Colonic mucosa (tissue), 4 donors: Measurements from ENCODE around the gene SELENOH. TPM values are rescaled to one million over a fixed set of nuclear protein-coding genes. Genes with fewer than 3 reads are reported as not detected.

ENCODE experiments used
- DNase-seq: peaks from one replicate; pipeline ENCODE4 v3.0.0-alpha.2; 2020
- H3K27ac ChIP-seq: fragments of 200-600 bp; one replicate; pipeline ENCODE4 v1.8.0; 2021
- H3K27me3 ChIP-seq: fragments of 200-600 bp; one replicate; pipeline ENCODE4 v1.8.0; 2021
- H3K36me3 ChIP-seq: fragments of 200-600 bp; one replicate; pipeline ENCODE4 v1.8.0; 2021
- H3K4me1 ChIP-seq: fragments of 200-600 bp; one replicate; pipeline ENCODE4 v1.8.0; 2021; ENCODE audit warnings: mild to moderate bottlenecking
- H3K4me3 ChIP-seq: fragments of 200-600 bp; one replicate; pipeline ENCODE4 v1.8.0; 2021
- H3K9ac ChIP-seq, 2 donors: one replicate each; pipeline ENCODE4 v1.7.0; 2013; ENCODE audit warnings: control low read depth in 2 of 2, low read depth in 2 of 2, low read length in 2 of 2
- H3K9me3 ChIP-seq: fragments of 200-600 bp; one replicate; pipeline ENCODE4 v1.8.0; 2021
- intact Hi-C: fragments of 100-400 bp; cut with DNase I; formaldehyde crosslinking; loops from one replicate; pipeline ENCODE4 v1.14.1; 2022
- total RNA-seq, 2 donors: library from RNA; stranded (reverse); fragmentation: NEBNext Ultra II Directional in 1 of 2; extraction: Animal tissue kit (Norgen Biotek cat#: 25700) in 1 of 2; gene quantifications; one replicate each; pipeline ENCODE4 v1.2.1, GENCODE V29; 2021
- TF ChIP-seq, protein P1 (sequence below): fragments of 200-600 bp; IDR thresholded peaks from one replicate; pipeline ENCODE4 v1.8.0; 2022; ENCODE audit warnings: antibody characterized with exemption, mild to moderate bottlenecking
- donor health status: healthy.
- donor health status: DM: no; HTN: no; CAD: no.
- donor health status: DM: no; HTN: no; CAD: no.

Gene SELENOH
- total RNA-seq, 2 donors from 2014 or later: 86.9 to 140 TPM

DNA sequence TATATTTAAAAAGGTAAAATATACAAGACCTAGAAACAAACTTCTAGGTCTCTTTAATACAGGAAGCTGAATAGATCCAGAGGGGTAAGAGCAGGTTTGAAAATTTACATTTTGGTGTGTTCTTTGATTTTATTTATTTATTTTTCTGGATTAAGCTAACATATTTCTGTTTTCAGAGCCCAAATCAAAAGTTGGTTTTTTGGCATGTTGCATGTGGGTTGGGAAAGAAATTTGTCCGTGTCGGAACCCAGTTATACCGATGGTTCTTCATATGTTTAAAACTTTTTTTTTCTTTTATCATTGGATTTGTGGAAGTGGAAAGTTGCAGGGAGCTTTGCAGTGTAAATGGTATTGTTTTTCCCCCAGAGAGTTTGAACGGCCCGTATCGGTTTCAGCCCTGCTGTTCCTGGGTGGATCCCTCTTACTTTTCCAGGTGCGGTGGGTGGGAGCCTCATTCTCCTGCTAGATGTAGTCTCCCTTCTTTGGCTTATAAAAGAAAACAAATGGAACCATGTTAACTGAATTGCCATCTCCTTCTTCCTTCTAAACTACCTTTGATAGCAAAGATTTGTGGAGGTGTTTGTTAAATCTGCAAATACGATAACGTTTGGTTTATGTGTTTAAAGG is 21.1 kb downstream of the SELENOH start:
- Histone ChIP-seq H3K4me1 (peaks cover 8% of the 10 kb centered on the region), H3K36me3 (no peaks in the 10 kb centered on the region), H3K27me3 (no peaks in the 10 kb centered on the region), H3K9me3 (no peaks in the 10 kb centered on the region), H3K9ac (peak overlapping the region; percentile 82 to 86), H3K27ac (peak overlapping the region; percentile 89), H3K4me3 (peak overlapping the region; percentile 46)
- intact Hi-C loops: loop anchor here (5.0 kb wide), 1 partner anchor 35 kb away; no protein-coding TSS in a partner anchor
- peak; percentile 57 for DNase-seq
- TF ChIP-seq, protein P1, sequence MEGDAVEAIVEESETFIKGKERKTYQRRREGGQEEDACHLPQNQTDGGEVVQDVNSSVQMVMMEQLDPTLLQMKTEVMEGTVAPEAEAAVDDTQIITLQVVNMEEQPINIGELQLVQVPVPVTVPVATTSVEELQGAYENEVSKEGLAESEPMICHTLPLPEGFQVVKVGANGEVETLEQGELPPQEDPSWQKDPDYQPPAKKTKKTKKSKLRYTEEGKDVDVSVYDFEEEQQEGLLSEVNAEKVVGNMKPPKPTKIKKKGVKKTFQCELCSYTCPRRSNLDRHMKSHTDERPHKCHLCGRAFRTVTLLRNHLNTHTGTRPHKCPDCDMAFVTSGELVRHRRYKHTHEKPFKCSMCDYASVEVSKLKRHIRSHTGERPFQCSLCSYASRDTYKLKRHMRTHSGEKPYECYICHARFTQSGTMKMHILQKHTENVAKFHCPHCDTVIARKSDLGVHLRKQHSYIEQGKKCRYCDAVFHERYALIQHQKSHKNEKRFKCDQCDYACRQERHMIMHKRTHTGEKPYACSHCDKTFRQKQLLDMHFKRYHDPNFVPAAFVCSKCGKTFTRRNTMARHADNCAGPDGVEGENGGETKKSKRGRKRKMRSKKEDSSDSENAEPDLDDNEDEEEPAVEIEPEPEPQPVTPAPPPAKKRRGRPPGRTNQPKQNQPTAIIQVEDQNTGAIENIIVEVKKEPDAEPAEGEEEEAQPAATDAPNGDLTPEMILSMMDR: no peak

DNA sequence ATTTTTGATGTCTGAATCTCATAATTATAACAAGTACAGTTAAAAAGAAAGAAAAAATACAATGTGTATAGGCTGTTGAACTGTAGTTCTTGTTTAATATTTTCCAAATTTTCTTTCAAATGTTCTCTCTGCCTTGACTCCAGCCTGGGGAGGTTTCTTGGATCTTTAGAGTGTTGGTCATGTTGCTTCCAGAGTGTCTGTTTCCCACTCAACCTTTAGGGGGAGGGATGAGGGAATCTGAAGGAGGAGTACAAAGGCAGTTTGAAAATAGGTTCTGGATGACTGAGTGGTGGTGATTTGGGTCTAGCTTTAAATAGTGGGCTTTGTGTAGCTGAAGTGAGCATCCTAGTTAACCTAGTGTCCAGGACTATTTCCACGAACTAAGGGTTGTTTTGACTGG is 22.3 kb downstream of the SELENOH start:
- Histone ChIP-seq H3K27me3 (no peaks in the 10 kb centered on the region), H3K9me3 (no peaks in the 10 kb centered on the region), H3K36me3 (no peaks in the 10 kb centered on the region), H3K27ac (peak overlapping the region; percentile 89), H3K9ac (peak overlapping the region; percentile 56 to 86), H3K4me1 (peaks cover 8% of the 10 kb centered on the region), H3K4me3 (peak overlapping the region; percentile 46)
- DNase-seq: peak; percentile 41
- intact Hi-C loops: loop anchor here (5.0 kb wide), 1 partner anchor 34 kb away; no protein-coding TSS in a partner anchor
- TF ChIP-seq, protein P1: peak; percentile 20

DNA sequence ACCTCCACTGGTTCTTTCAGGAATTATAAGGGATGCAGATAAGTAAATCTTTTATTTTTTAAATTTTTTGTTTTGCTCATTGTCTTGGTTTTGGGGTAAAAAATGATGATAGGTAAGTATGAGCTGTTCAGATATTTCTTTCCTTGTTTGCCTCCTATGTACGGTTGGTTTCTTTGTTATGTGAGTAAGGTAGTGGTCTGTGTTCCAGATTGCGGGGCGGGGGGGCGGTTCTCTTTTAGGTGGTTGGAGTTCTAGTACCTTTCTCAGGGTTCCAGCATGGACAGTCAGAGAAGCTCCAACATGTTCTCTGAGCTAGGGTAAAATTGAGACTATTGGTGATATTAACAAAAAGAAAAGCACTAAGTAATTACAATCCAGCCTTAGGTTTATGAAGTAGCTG is 22.7 kb downstream of the SELENOH start:
- DNase-seq: no peak
- intact Hi-C loops: loop anchor here (5.0 kb wide), 1 partner anchor 33 kb away; no protein-coding TSS in a partner anchor
- Histone ChIP-seq H3K36me3 (no peaks in the 10 kb centered on the region), H3K27ac (peak overlapping the region; percentile 89), H3K4me3 (peak overlapping the region; percentile 46), H3K9ac (peak overlapping the region in 1 of 2 donors; percentile 86), H3K9me3 (no peaks in the 10 kb centered on the region), H3K27me3 (no peaks in the 10 kb centered on the region), H3K4me1 (peaks cover 8% of the 10 kb centered on the region)
- TF ChIP-seq, protein P1: no peak

DNA sequence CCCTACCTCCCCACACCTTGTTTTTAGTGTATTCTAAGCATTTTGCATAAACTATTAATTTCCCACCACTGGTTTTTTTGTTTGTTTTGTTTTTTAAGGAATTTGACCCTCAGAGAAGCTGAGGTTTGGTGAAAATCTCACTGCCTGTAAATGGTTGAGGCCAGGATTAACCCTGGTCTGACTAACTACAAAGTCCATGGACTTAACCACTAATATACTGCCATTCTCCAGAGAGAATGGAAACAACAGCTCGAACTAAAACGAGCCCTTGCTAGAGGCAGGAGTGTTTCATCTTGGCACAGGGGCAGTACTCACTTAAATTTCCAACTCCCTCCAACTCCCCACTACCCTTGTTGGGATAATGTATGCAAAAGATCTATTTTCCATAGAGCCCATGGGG is 23.3 kb downstream of the SELENOH start:
- Histone ChIP-seq H3K27me3 (no peaks in the 10 kb centered on the region), H3K9me3 (no peaks in the 10 kb centered on the region), H3K4me1 (peaks cover 14% of the 10 kb centered on the region), H3K36me3 (no peaks in the 10 kb centered on the region), H3K4me3 (peak overlapping the region; percentile 46), H3K27ac (peak overlapping the region; percentile 89), H3K9ac (peak overlapping the region in 1 of 2 donors; percentile 86)
- intact Hi-C loops: loop anchor here (5.0 kb wide), 1 partner anchor 33 kb away; no protein-coding TSS in a partner anchor
- DNase-seq: no peak
- TF ChIP-seq, protein P1: no peak

DNA sequence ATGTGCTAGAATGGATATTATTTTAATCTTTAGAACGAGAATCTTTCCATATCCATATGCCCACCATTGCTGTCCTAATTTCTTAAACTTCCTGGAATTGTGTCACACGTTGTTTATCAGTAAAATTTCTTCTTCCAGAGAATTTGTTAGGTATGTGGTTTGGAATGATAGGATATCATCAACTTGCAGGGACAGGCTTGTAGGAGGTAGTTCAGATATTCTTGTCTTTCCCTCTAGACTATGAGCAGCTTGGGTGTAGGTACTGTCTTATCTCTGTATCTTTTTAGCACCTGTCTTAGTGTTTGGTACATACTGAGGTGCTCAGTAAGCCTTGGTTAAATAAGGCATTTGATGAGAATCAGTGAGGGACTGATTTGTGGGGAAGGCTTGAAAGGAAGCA is 23.7 kb downstream of the SELENOH start:
- no peaks in the 10 kb centered on the region for H3K9me3 ChIP-seq
- H3K27me3 ChIP-seq: no peaks in the 10 kb centered on the region
- intact Hi-C loops: loop anchor here (5.0 kb wide), 1 partner anchor 32 kb away; no protein-coding TSS in a partner anchor
- TF ChIP-seq, protein P1: no peak
- H3K4me1 ChIP-seq: peaks cover 14% of the 10 kb centered on the region
- peak overlapping the region; percentile 46 for H3K4me3 ChIP-seq
- H3K27ac ChIP-seq: peak overlapping the region; percentile 89
- no peaks in the 10 kb centered on the region for H3K36me3 ChIP-seq
- DNase-seq: no peak
- peak overlapping the region in 1 of 2 donors; percentile 86 for H3K9ac ChIP-seq
